NCI-H748 (cell line): ENCODE results near the gene SMYD3.
"Not testable (repeated sequence)": the region's sequence is repeated elsewhere in the genome, so short reads cannot be mapped to it uniquely, and the experiment has no call there.

Source experiments
- DNase-seq: peaks from one replicate; lab custom pipeline; 2025; ENCODE audit not compliant: unreplicated experiment; lab: John Stamatoyannopoulos, UW

SMYD3 gene

GRCh38 chr1:245971711-245972085 is 535.4 kb downstream of the SMYD3 start:
- no peak for DNase-seq

GRCh38 chr1:245971076-245971710 is 535.9 kb downstream of the SMYD3 start:
- DNase-seq: not testable (repeated sequence)

- DNase-seq: no peak
Measured at GRCh38 chr1:245969283-245969682, 537.8 kb downstream of the SMYD3 start.

GRCh38 chr1:245968775-245969174 is 538.3 kb downstream of the SMYD3 start:
- no peak for DNase-seq

- DNase-seq: no peak
Measured at GRCh38 chr1:245965398-245965797, 541.7 kb downstream of the SMYD3 start.

GRCh38 chr1:245963649-245964048 is 543.4 kb downstream of the SMYD3 start:
- DNase-seq: no peak

- no peak for DNase-seq
Measured at GRCh38 chr1:245962453-245962852, 544.6 kb downstream of the SMYD3 start.

- DNase-seq: no peak
Measured at GRCh38 chr1:245961137-245961540, 545.9 kb downstream of the SMYD3 start.

- DNase-seq: no peak
Measured at GRCh38 chr1:245960171-245960570, 546.9 kb downstream of the SMYD3 start.

- no peak for DNase-seq
Measured at GRCh38 chr1:245958016-245958415, 549.1 kb downstream of the SMYD3 start.

- DNase-seq: no peak
Measured at GRCh38 chr1:245957427-245957826, 549.7 kb downstream of the SMYD3 start.

- DNase-seq: no peak
Measured at GRCh38 chr1:245956225-245956624, 550.9 kb downstream of the SMYD3 start.

GRCh38 chr1:245953876-245954660 is 553.0 kb downstream of the SMYD3 start:
- DNase-seq: no peak

GRCh38 chr1:245952383-245953026 is 554.6 kb downstream of the SMYD3 start:
- DNase-seq: no peak

GRCh38 chr1:245948786-245949185 is 558.3 kb downstream of the SMYD3 start:
- DNase-seq: no peak

- DNase-seq: no peak
Measured at GRCh38 chr1:245946905-245947304, 560.2 kb downstream of the SMYD3 start.

- DNase-seq: not testable (repeated sequence)
Measured at GRCh38 chr1:245945136-245945535, 561.9 kb downstream of the SMYD3 start.

- DNase-seq: no peak
Measured at GRCh38 chr1:245942856-245943255, 564.2 kb downstream of the SMYD3 start.

GRCh38 chr1:245941771-245942170 is 565.3 kb downstream of the SMYD3 start:
- DNase-seq: not testable (repeated sequence)

- DNase-seq: no peak
Measured at GRCh38 chr1:245939756-245940345, 567.2 kb downstream of the SMYD3 start.

GRCh38 chr1:245938046-245938435 is 569.0 kb downstream of the SMYD3 start:
- DNase-seq: no peak
